GM13977 (cell line): ENCODE measurements around the gene PTMS.
A peak's percentile ranks its signal among the peaks of the same experiment; 100 is the strongest.

Source experiments
- DNase-seq: peaks from one replicate; pipeline ENCODE4 v3.0.0; 2012; ENCODE audit warnings: low spot score
- CTCF ChIP-seq: IDR thresholded peaks from 2 replicates; pipeline ENCODE4 v1.5.1; 2012; ENCODE audit warnings: mild to moderate bottlenecking, control low read depth; ENCODE audit not compliant: insufficient read depth; ENCODE audit errors: extremely low read depth, missing control alignments
- in situ Hi-C: fragments of 300-500 bp; cut with MboI; formaldehyde crosslinking; loops from one replicate; pipeline ENCODE4 v1.12.0; 2022; ENCODE audit warnings: low sequenced_read_pairs, low pct_unique_long_range_greater_than_20kb, mixed read lengths, inconsistent platforms; ENCODE audit not compliant: unreplicated experiment

The PTMS gene

GRCh38 chr12:6771091-6771495 is 4.9 kb downstream of the PTMS start:
- DNase-seq, result no peak
- in situ Hi-C loops, result no loop called here
- no peak for TF ChIP-seq CTCF

- TF ChIP-seq CTCF, result no peak
- DNase-seq, result no peak
- in situ Hi-C loops, result no loop called here
Measured at GRCh38 chr12:6771509-6772330, 5.6 kb downstream of the PTMS start.

GRCh38 chr12:6772331-6772695 is 6.2 kb downstream of the PTMS start, which contains the start of gene LAG3:
LAG3 (plus strand) TSS chr12:6772520; CDS start chr12:6772853, 333 bp downstream.
- peak; percentile 64 for DNase-seq

GRCh38 chr12:6772726-6773589 is 6.8 kb downstream of the PTMS start:
- in situ Hi-C loops, result no loop called here
- DNase-seq, result peak; percentile 62
- TF ChIP-seq CTCF, result no peak

More at GRCh38 chr12:6772331-6772695, 6.2 kb downstream of the PTMS start, which contains the start of gene LAG3:
- TF ChIP-seq CTCF, result no peak
- in situ Hi-C loops, result no loop called here

- in situ Hi-C loops, result no loop called here
- DNase-seq, result peak; percentile 57
Measured at GRCh38 chr12:6773590-6774351, 7.6 kb downstream of the PTMS start.

More at GRCh38 chr12:6773590-6774351, 7.6 kb downstream of the PTMS start:
- TF ChIP-seq CTCF, result no peak
